HG03097 (cell line): ENCODE results near the gene SIPA1.

Experiments
- ATAC-seq: cut with Tn5 transposase; IDR thresholded peaks from one replicate; pipeline ENCODE4 v1.9.1; 2021; ENCODE audit not compliant: unreplicated experiment, low FRiP score

SIPA1 gene

GRCh38 chr11:65640483-65641296, 2.8 kb downstream of the SIPA1 start:
- peak; percentile 1 for ATAC-seq

GRCh38 chr11:65641297-65642013, 3.6 kb downstream of the SIPA1 start:
- ATAC-seq: no peak

GRCh38 chr11:65642014-65642671, 4.2 kb downstream of the SIPA1 start:
- ATAC-seq: no peak

GRCh38 chr11:65643971-65644370, 6.1 kb downstream of the SIPA1 start:
- ATAC-seq: no peak

- no peak for ATAC-seq
Observed at GRCh38 chr11:65644837-65645236, 6.9 kb downstream of the SIPA1 start.

GRCh38 chr11:65645710-65646109, 7.8 kb downstream of the SIPA1 start:
- ATAC-seq: no peak

GRCh38 chr11:65646288-65646957, 8.5 kb downstream of the SIPA1 start:
- ATAC-seq: no peak

- no peak for ATAC-seq
Observed at GRCh38 chr11:65646958-65647701, 9.2 kb downstream of the SIPA1 start.

GRCh38 chr11:65648997-65649493, 11.1 kb downstream of the SIPA1 start:
- ATAC-seq: no peak

GRCh38 chr11:65649656-65650546, 12.0 kb downstream of the SIPA1 start:
- ATAC-seq: no peak

GRCh38 chr11:65650547-65651338, 12.8 kb downstream of the SIPA1 start:
- no peak for ATAC-seq

- ATAC-seq: no peak
Observed at GRCh38 chr11:65651339-65651588, 13.4 kb downstream of the SIPA1 start.

GRCh38 chr11:65651589-65652510, 13.9 kb downstream of the SIPA1 start:
- ATAC-seq: peak; percentile 2

GRCh38 chr11:65652511-65653228, 14.8 kb downstream of the SIPA1 start:
- peak; percentile 54 for ATAC-seq

GRCh38 chr11:65653229-65654225, 15.6 kb downstream of the SIPA1 start:
- peak; percentile 1 for ATAC-seq
